Endothelial cell of hepatic sinusoid (primary cell): ENCODE data around the gene ARHGEF7.

ENCODE experiments used
- in situ Hi-C: cut with HindIII; loops from 2 replicates; pipeline ENCODE4 v1.10.0; 2017; ENCODE audit warnings: low sequenced_read_pairs

ARHGEF7 gene

GRCh38 chr13:111110054-111110453 is 5.1 kb upstream of the ARHGEF7 start:
- in situ Hi-C loops = no loop called here

- in situ Hi-C loops = no loop called here
Observed at GRCh38 chr13:111111376-111111937, 3.7 kb upstream of the ARHGEF7 start.

DNA sequence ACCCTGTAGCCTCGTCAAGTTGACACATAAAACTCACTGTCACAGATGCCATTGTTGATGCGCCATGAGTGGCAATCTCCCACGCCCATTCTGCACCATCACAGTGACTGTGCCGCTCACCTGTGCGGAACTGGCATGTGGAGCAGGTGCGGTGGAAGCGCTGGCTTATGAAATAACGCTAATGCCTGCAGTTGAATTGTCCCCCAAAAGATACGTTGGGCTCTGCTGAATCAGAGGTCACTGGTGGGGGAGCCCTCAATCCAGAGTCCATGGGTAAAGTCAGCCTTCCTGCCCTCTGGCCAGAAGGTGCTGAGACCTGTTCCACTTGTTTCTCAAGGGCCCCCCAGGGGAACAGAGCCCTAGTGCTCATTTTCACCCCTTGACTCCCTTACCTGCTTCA is 2.9 kb upstream of the ARHGEF7 start:
- in situ Hi-C loops = no loop called here

DNA sequence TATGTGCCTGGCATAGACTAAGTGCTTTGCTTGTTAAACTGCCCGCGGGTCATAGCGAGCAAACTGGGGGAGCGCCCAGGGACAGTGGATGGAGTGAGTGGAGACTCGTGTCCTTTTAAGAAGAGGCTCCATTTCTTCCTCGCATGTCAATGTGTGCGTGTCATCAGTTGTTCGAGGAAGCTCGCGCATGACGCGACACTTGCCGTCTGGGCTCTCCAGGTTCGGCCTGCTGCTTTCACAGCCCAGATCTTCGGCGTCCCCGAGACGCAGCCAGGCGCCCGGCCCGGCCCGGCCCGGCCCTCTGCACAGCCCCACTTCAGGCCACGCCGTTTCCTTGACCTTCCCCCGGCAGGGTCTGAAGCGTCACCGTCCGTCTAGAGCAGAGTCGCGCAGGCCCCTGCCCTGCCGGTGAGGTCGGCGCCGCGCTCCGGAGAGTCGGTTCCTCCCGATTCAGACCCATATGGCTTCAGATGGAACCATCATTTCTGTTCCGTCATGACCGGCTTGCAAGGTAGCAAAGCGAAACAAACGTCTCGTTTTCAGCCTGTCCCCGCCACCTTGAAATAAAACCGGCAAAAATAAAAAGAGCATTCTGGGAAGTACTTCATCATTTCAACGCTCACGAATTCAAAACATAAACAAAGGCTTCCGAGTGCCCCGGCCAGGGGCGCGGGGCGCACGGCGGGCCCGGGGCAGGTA is 599 bp upstream of the ARHGEF7 start:
- in situ Hi-C loops = no loop called here

DNA sequence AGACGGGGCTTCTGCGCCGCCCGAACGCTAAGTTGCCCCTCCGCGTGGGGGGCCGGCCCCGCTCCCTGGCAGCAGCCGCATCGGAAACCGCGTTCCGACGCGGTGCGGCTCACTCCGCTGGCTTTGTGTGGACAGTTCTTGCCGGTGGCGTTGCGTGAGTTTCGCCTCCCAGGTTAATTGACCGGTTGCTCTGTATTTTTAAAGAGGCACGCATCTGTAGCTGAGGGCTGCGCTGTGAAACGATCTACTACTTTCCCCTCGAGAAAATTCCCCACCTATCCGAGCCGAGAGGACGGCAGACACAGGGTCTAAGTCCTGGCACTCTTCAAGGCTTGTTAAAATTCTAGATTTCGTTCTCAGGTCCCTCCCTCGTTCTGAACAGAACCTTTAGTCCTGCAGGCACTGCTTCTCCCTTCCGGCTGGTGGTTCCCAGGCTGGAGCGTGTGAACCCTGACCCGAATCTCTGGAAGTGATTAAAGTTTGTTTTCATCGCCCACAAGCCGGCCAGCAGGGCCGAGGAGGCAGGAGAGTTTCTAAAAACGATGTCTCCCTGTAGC is 933 bp downstream of the ARHGEF7 start:
- in situ Hi-C loops = no loop called here

GRCh38 chr13:111116856-111117255 is 1.7 kb downstream of the ARHGEF7 start:
- in situ Hi-C loops = no loop called here

- in situ Hi-C loops = no loop called here
Observed at GRCh38 chr13:111117289-111117688, 2.2 kb downstream of the ARHGEF7 start.

DNA sequence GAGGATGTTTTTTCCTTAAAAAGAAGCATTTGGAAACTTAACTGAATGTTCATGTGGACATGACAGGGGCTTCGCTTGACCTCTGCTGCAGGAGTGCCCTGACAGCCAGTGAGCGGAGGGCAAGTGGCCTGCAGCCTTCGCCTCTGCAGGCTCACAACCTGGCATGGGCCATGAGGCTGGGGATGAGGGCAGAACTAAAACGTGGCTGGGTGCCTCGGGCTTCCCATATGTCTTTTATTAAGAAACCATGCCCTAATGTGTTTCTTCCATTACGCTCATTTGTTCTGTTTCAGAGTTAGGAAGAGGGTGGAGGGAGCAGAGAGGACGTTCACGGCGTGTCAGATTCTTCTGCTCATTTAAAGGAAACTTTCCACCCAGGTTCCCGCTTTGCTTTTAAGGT is 2.9 kb downstream of the ARHGEF7 start:
- in situ Hi-C loops = no loop called here

GRCh38 chr13:111118898-111119607 is 3.9 kb downstream of the ARHGEF7 start:
- in situ Hi-C loops = no loop called here

- in situ Hi-C loops = no loop called here
Observed at GRCh38 chr13:111119966-111120365, 4.9 kb downstream of the ARHGEF7 start.

GRCh38 chr13:111120422-111120821 is 5.3 kb downstream of the ARHGEF7 start:
- in situ Hi-C loops = no loop called here

- in situ Hi-C loops = no loop called here
Observed at GRCh38 chr13:111120913-111121312, 5.8 kb downstream of the ARHGEF7 start.

- in situ Hi-C loops = no loop called here
Observed at GRCh38 chr13:111121506-111121905, 6.4 kb downstream of the ARHGEF7 start.

DNA sequence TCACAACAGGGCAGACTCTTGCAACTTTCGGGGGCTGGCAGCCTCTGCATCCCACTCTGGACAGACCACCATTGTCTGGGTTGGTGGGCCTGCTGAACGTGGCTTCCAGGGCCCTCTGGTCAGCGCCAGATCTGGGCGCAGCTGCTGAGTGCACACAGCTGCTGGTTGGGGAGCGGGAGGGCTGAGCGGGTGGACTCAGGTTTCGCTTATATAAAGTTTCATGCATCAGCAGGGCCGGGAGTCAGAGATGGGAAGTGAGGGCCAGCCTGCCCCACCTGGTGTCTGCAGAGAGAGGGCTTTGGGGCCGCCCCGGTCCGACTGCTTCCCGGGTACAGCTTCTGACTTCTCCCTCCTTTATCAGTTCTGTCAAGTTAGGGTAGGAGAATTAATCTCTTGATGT is 6.9 kb downstream of the ARHGEF7 start:
- in situ Hi-C loops = no loop called here

DNA sequence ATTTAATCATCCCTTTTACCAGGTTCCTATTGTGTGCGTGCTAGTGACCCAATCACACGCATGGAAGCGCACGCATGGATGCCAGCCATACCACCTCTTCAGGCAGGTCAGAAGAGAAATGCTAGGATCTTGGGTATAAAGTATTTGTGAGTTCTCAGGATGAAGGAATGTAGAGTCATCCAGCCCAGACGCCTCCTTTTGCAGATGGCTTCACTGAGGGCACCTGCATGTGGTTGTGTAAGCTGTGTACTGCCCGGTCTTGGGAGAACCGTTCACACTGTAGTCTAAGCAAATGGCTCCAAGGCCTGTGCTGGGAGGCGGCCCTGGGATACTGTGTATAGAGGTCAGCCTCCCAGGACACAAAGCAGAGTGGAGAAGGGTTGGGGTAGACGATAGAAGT is 7.5 kb downstream of the ARHGEF7 start:
- in situ Hi-C loops = no loop called here

DNA sequence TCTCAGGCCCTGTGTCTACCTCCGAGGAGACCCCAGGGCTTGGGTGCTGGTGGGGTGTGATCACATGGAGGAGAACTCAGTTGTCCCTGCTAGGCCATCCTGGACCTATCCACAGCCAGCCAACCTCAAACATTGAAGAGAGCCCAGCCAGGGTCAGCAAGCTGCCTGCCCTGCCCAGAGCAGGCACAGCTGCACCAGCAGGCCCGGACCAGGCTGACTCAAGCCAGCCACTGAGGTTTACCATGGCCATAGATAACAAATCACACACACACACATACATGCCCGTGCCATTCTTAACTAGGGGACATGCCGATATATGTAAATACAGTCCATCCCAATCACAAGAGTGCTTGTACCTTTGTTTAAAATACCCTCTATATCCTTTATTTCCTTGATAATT is 8.1 kb downstream of the ARHGEF7 start:
- in situ Hi-C loops = no loop called here

DNA sequence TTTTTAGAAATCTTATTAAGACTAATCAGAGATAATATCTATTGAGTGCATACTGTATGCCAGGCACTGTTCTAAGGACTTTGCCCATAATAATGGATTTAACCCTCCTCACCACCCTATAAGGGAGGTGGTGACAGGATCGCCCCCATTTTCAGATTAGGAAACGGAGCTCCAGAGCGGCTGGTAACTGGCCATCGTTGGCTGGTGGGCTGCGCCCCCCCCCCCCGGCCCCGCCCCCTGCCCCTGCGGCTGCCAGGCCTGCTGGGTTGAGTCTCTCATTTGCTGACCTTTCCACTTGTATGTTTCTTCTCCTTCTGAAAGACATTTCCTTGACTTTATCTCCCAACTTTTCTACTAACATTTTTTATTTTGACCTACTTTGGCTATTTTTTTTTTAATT is 8.5 kb downstream of the ARHGEF7 start:
- in situ Hi-C loops = no loop called here

DNA sequence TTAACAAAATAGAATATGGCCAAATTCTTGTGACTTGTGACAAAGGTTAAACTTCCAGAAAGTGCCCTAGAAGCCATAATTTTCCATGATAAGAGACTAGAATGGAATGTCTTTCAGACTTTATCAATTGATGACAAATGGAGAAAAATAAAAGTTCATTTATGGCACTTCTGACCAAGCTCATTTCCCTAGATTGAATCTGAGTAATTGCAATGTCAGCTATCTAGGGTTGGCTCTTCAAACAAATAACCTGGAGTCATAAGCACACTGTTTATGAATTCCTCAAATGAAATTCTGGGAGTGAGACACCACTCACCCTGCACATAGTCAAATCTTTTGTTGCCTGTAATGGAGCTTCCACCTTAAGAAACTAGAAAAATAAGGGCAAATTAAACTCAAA is 11.4 kb downstream of the ARHGEF7 start:
- in situ Hi-C loops = no loop called here

DNA sequence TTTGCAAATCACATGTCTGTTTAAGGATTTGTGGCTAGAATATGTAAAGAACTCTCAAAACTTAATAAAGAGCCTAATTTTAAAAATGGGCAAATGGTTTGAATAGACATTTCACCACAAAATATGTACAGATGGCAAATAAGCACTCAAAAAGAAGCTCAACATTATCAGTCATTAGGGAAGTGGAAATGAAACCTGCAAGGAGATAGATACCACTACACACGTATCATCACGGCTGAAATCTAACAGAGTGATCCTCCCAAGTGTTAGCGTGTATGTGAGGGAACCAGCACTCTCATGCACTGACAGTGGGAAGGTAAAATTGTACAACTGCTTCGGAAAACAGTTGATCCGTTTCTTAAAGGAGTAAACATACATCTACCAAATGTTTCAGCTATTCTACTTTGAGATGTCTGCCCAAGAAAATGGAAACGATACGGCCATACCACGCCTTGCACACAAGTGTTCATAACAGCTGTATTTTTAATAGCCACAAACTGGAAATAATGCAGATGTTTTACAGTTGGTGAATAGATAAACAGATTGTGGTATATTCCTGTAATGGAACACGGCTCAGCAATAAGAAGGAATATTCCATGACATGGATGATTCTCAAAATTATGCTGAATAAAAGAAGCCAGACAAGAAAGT is 14.5 kb downstream of the ARHGEF7 start:
- in situ Hi-C loops = no loop called here

GRCh38 chr13:111130116-111130508 is 15.0 kb downstream of the ARHGEF7 start:
- in situ Hi-C loops = no loop called here

- in situ Hi-C loops = no loop called here
Observed at GRCh38 chr13:111131048-111131447, 15.9 kb downstream of the ARHGEF7 start.

DNA sequence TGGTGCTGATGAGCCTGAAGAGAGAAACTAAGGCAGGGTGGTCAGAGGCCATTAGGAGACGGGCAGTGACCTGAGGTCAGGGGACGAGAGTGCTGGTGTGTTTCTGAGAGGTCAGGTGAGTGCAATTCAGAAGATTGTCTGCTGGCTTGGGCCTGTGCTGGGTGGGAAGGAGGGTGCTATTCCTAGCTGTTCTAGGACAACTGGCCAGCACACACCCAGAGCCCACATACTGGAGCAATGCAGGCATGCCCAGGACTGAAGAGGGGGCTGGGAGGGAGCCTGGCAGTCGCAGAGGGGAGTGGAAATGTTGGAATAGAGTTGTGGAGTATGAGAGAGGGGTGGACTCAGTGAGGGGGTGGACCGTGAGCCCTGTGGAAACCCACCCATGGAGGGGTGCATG is 16.5 kb downstream of the ARHGEF7 start:
- in situ Hi-C loops = no loop called here
